Endodermal cell (in vitro differentiated cells): ENCODE data around the gene CRTC1. TPM values are rescaled to one million over a fixed set of nuclear protein-coding genes. Genes with fewer than 3 reads are reported as not detected.

Experiments used
- DNase-seq: peaks from one replicate; pipeline ENCODE4 v3.0.0-alpha.2; 2017
- H3K27ac ChIP-seq: 2 replicates; pipeline ENCODE4 v1.5.1; 2013; ENCODE audit warnings: mild to moderate bottlenecking, low read depth, low read length, moderate library complexity
- H3K27me3 ChIP-seq: 2 replicates; pipeline ENCODE4 v1.6.1; 2013; ENCODE audit warnings: mild to moderate bottlenecking, low read length, moderate library complexity; ENCODE audit not compliant: insufficient read depth, control insufficient read depth, poor library complexity, severe bottlenecking
- H3K36me3 ChIP-seq: 2 replicates; pipeline ENCODE4 v1.7.0; 2013; ENCODE audit warnings: mild to moderate bottlenecking, low read length, moderate library complexity; ENCODE audit not compliant: control insufficient read depth, insufficient read depth
- H3K4me1 ChIP-seq: one replicate; pipeline ENCODE4 v1.7.0; 2013; ENCODE audit warnings: low read length; ENCODE audit not compliant: control insufficient read depth, insufficient read depth
- H3K4me3 ChIP-seq: 2 replicates; pipeline ENCODE4 v1.5.1; 2013; ENCODE audit warnings: mild to moderate bottlenecking, low read length, moderate library complexity
- H3K9ac ChIP-seq: 2 replicates; pipeline ENCODE4 v1.6.1; 2013; ENCODE audit warnings: mild to moderate bottlenecking, low read length, moderate library complexity; ENCODE audit not compliant: poor library complexity, severe bottlenecking; ENCODE audit errors: extremely low read depth
- H3K9me3 ChIP-seq: 2 replicates; pipeline ENCODE4 v1.6.1; 2013; ENCODE audit warnings: mild to moderate bottlenecking, low read length, moderate library complexity; ENCODE audit not compliant: control insufficient read depth
- H3K27ac Mint-ChIP-seq: 2 replicates; pipeline ENCODE4 v1.8.0; 2020; ENCODE audit warnings: mixed read lengths
- H3K27me3 Mint-ChIP-seq: 2 replicates; pipeline ENCODE4 v1.8.0; 2021; ENCODE audit warnings: mild to moderate bottlenecking, mixed read lengths; ENCODE audit not compliant: insufficient read depth
- H3K36me3 Mint-ChIP-seq: 2 replicates; pipeline ENCODE4 v1.8.0; 2020; ENCODE audit warnings: low read depth, mixed read lengths
- H3K4me1 Mint-ChIP-seq: 2 replicates; pipeline ENCODE4 v1.8.0; 2020; ENCODE audit warnings: mixed read lengths
- H3K4me3 Mint-ChIP-seq: 2 replicates; pipeline ENCODE4 v1.8.0; 2020; ENCODE audit warnings: mild to moderate bottlenecking, moderate library complexity, mixed read lengths
- H3K9me3 Mint-ChIP-seq: 2 replicates; pipeline ENCODE4 v1.8.0; 2020; ENCODE audit warnings: mild to moderate bottlenecking, mixed read lengths
- CTCF ChIP-seq: fragments of 200-600 bp; sonication (generic); conservative IDR thresholded peaks from 2 replicates; pipeline ENCODE4 v1.5.0; 2021; ENCODE audit warnings: antibody characterized with exemption, mild to moderate bottlenecking
- WGBS, 2 experiments: methylation state at CpG; one replicate each; pipeline versions ENCODE4 v1.1.5 to v1.1.7; 2013; ENCODE audit warnings: missing lambda C conversion rate in 2 of 2, mixed read lengths in 1 of 2; ENCODE audit not compliant: insufficient coverage in 1 of 2, insufficient read length in 1 of 2; 5-methylcytosine and 5-hydroxymethylcytosine counted together
- total RNA-seq, 2 donors: library from RNA; stranded (reverse); fragmentation: NEBNext Ultra II Directional in 1 of 2; extraction: Animal tissue kit (Norgen Biotek cat#: 25700) in 1 of 2; gene quantifications; 2 replicates in 1 of 2; 3 replicates in 1 of 2; pipeline ENCODE4 v1.2.1, GENCODE V29; 2021

Gene CRTC1
- total RNA-seq, 2 donors from 2014 or later: 26.6 to 29.7 TPM

GRCh38 chr19:18799389-18799970 lies 116.0 kb downstream of the CRTC1 start:
- Mint-ChIP-seq H3K27ac (no peak overlapping the region), H3K4me1 (no peaks in the 10 kb centered on the region), H3K9me3 (no peaks in the 10 kb centered on the region), H3K27me3 (peaks cover 46% of the 10 kb centered on the region), H3K36me3 (no peaks in the 10 kb centered on the region), H3K4me3 (no peak overlapping the region)
- no peak overlapping the region for H3K27ac ChIP-seq
- no peak for TF ChIP-seq CTCF
- H3K4me1 ChIP-seq: no peaks in the 10 kb centered on the region
- peaks cover 70% of the 10 kb centered on the region for H3K27me3 ChIP-seq
- H3K36me3 ChIP-seq: no peaks in the 10 kb centered on the region
- no peak for DNase-seq
- no peak overlapping the region for H3K9ac ChIP-seq
- H3K9me3 ChIP-seq: no peaks in the 10 kb centered on the region
- no peak overlapping the region for H3K4me3 ChIP-seq

GRCh38 chr19:18800079-18800478 lies 116.6 kb downstream of the CRTC1 start:
- Histone ChIP-seq H3K27ac (no peak overlapping the region), H3K36me3 (no peaks in the 10 kb centered on the region), H3K9ac (no peak overlapping the region), H3K27me3 (peaks cover 64% of the 10 kb centered on the region), H3K4me3 (no peak overlapping the region), H3K9me3 (no peaks in the 10 kb centered on the region), H3K4me1 (no peaks in the 10 kb centered on the region)
- no peak for DNase-seq
- no peak overlapping the region for H3K27ac Mint-ChIP-seq
- H3K4me1 Mint-ChIP-seq: no peaks in the 10 kb centered on the region
- H3K4me3 Mint-ChIP-seq: no peak overlapping the region
- no peaks in the 10 kb centered on the region for H3K36me3 Mint-ChIP-seq
- H3K27me3 Mint-ChIP-seq: peaks cover 40% of the 10 kb centered on the region
- H3K9me3 Mint-ChIP-seq: no peaks in the 10 kb centered on the region
- no peak for TF ChIP-seq CTCF

DNA sequence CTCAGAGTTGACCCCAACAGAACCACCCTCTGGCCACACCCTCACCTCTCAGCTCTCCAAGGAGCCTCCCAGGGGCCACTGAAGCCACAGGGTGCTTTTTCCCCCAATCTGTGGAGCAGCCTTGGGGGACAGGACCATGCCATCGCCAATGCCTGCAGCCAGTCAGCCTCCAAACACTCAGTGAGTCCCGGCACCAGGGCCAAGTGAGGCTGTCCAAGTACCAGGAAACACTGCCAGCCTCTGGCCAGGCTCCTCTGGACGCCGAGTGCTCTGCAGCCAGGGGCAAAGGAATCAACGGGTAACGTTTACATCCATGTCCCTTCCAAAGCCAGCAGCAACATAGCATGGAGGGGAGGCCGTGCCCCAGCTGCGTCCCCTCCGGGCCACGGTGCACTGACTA lies 117.2 kb downstream of the CRTC1 start:
- TF ChIP-seq CTCF: no peak
- Mint-ChIP-seq H3K36me3 (no peaks in the 10 kb centered on the region), H3K4me3 (no peak overlapping the region), H3K27ac (no peak overlapping the region), H3K4me1 (no peaks in the 10 kb centered on the region), H3K27me3 (peaks cover 35% of the 10 kb centered on the region), H3K9me3 (no peaks in the 10 kb centered on the region)
- DNase-seq: no peak
- Histone ChIP-seq H3K4me1 (no peaks in the 10 kb centered on the region), H3K9me3 (no peaks in the 10 kb centered on the region), H3K36me3 (no peaks in the 10 kb centered on the region), H3K27me3 (peaks cover 58% of the 10 kb centered on the region), H3K27ac (no peak overlapping the region), H3K9ac (no peak overlapping the region), H3K4me3 (no peak overlapping the region)
- 77 to 85% methylated on average over 9 to 10 of the region's 10 CpGs for WGBS, 2 experiments
